Skin of body (tissue), 2 donors: Measurements from ENCODE around the gene LIN37. TPM values are rescaled to one million over a fixed set of nuclear protein-coding genes. Genes with fewer than 3 reads are reported as not detected.
"Not testable (repeated sequence)": the region's sequence is repeated elsewhere in the genome, so short reads cannot be mapped to it uniquely, and the experiment has no call there.

Source experiments
- DNase-seq: peaks from one replicate; lab custom pipeline; 2025; lab: John Stamatoyannopoulos, UW
- total RNA-seq: library from RNA; depleted of rRNA; stranded (reverse); fragments of >200 nt; gene quantifications from one replicate; pipeline ENCODE4 v1.2.3, GENCODE V29; 2014

LIN37 gene
- total RNA-seq, 1 donor from 2014 or later: 4.2 TPM

- no peak for DNase-seq
These were observed 28.8 kb upstream of the LIN37 start for GRCh38 chr19:35719402-35720162.

- no peak for DNase-seq
These were observed 28.2 kb upstream of the LIN37 start for GRCh38 chr19:35720163-35720524.

- no peak for DNase-seq
These were observed 27.7 kb upstream of the LIN37 start for GRCh38 chr19:35720648-35721047.

- DNase-seq: no peak
These were observed 27.0 kb upstream of the LIN37 start for GRCh38 chr19:35721374-35721773.

GRCh38 chr19:35722461-35722860 is 25.9 kb upstream of the LIN37 start:
- no peak for DNase-seq

GRCh38 chr19:35722897-35723296 is 25.5 kb upstream of the LIN37 start:
- DNase-seq: no peak

- DNase-seq: no peak
These were observed 24.7 kb upstream of the LIN37 start for GRCh38 chr19:35723671-35724070.

- DNase-seq: not testable (repeated sequence)
These were observed 24.2 kb upstream of the LIN37 start for GRCh38 chr19:35724132-35724531.

GRCh38 chr19:35724560-35724959 is 23.8 kb upstream of the LIN37 start:
- DNase-seq: no peak

- no peak for DNase-seq
These were observed 23.0 kb upstream of the LIN37 start for GRCh38 chr19:35725216-35725861.

GRCh38 chr19:35727053-35727955 is 21.1 kb upstream of the LIN37 start:
- DNase-seq: no peak

- DNase-seq: no peak
These were observed 20.2 kb upstream of the LIN37 start for GRCh38 chr19:35727956-35728706.

GRCh38 chr19:35729021-35729420 is 19.4 kb upstream of the LIN37 start:
- DNase-seq: no peak

- no peak for DNase-seq
These were observed 18.6 kb upstream of the LIN37 start for GRCh38 chr19:35729763-35730162.

GRCh38 chr19:35730326-35730725 is 18.1 kb upstream of the LIN37 start:
- no peak for DNase-seq

- no peak for DNase-seq
These were observed 17.0 kb upstream of the LIN37 start for GRCh38 chr19:35731353-35731752.

GRCh38 chr19:35731779-35732405 is 16.5 kb upstream of the LIN37 start:
- DNase-seq: no peak

- no peak for DNase-seq
These were observed 15.7 kb upstream of the LIN37 start for GRCh38 chr19:35732540-35733179.

- no peak for DNase-seq
These were observed 14.9 kb upstream of the LIN37 start for GRCh38 chr19:35733180-35734125.
